Measurements from ENCODE around the gene HSPA12A. TPM values are rescaled to one million over a fixed set of nuclear protein-coding genes. Genes with fewer than 3 reads are reported as not detected.

HSPA12A gene
- total and polyA plus RNA-seq, 3 experiments from 2014 or later = 0.04 to 0.07 TPM; not detected in 1

Other genes with a start within 250 kb of the HSPA12A start
- gene PNLIP, start 196.6 kb downstream of the HSPA12A start, total RNA-seq = not detected
- gene PNLIP, start 196.6 kb downstream of the HSPA12A start, polyA plus RNA-seq = not detected
- gene PNLIPRP1, start 151.6 kb downstream of the HSPA12A start, total RNA-seq = not detected
- not detected for gene PNLIPRP1, start 151.6 kb downstream of the HSPA12A start, polyA plus RNA-seq
- gene PNLIPRP2, start 121.6 kb downstream of the HSPA12A start, total RNA-seq = not detected
- not detected for gene PNLIPRP2, start 121.6 kb downstream of the HSPA12A start, polyA plus RNA-seq
- not detected for gene ENO4, start 106.9 kb upstream of the HSPA12A start, total RNA-seq
- gene ENO4, start 106.9 kb upstream of the HSPA12A start, polyA plus RNA-seq = not detected

All from CD8-positive, alpha-beta memory T cell (primary cell).